HepG2 (cell line): Measurements from ENCODE around the gene UGGT1. TPM values are rescaled to one million over a fixed set of nuclear protein-coding genes. Genes with fewer than 3 reads are reported as not detected.

ENCODE experiments used
- ATAC-seq: fragments of 200-7000 bp; cut with Tn5 transposase; 3 replicates; pipeline ENCODE4 v1.9.1; 2020; ENCODE audit warnings: mild to moderate bottlenecking, moderate library complexity
- BruUV-seq: library from RNA; stranded (reverse); fragments of 400-500 nt; replicated peaks from 2 replicates; lab custom pipeline; 2021; lab: Mats Ljungman, UMichigan
- CTCF ChIA-PET: fragments of 300-600 bp; formaldehyde crosslinking; extraction: SDS; loops from one replicate; lab custom pipeline; 2021; ENCODE audit warnings: low total read pairs, inconsistent platforms, low intra/inter-chr PET ratio; lab: Yijun Ruan, JAX
- POLR2A ChIA-PET: fragments of 350-600 bp; sonication (Branson Sonifier 250); formaldehyde crosslinking; loops from one replicate; lab custom pipeline; 2020; ENCODE audit warnings: antibody characterized with exemption, inconsistent platforms; lab: Yijun Ruan, JAX
- DNase-seq: peaks from one replicate; pipeline ENCODE4 v3.0.0-alpha.2; 2015; ENCODE audit warnings: low spot score
- FAIRE-seq: peaks from 3 replicates; lab custom pipeline; 2011; peaks lifted over from hg19 to GRCh38; lab: Jason Lieb, UNC
- H2AFZ ChIP-seq: one replicate; pipeline ENCODE4 v1.6.1; 2011; ENCODE audit warnings: low read length, inconsistent platforms
- H3K27ac ChIP-seq: fragments of 300-600 bp; 3 replicates; pipeline ENCODE4 v1.8.0; 2011; ENCODE audit warnings: mixed run types, mild to moderate bottlenecking, mixed read lengths, low read length, inconsistent platforms; ENCODE audit not compliant: insufficient read depth; ENCODE audit errors: extremely low read length
- H3K27me3 ChIP-seq, 2 experiments: fragments of 200-600 bp in 1 of 2; 2 replicates in 1 of 2; 3 replicates in 1 of 2; pipeline versions ENCODE4 v1.6.0 to v1.8.0; 2011; ENCODE audit warnings: low read length in 2 of 2, mild to moderate bottlenecking in 2 of 2, moderate library complexity in 2 of 2, inconsistent platforms in 1 of 2; ENCODE audit not compliant: insufficient read depth in 2 of 2, control insufficient read depth in 1 of 2
- H3K36me3 ChIP-seq, 2 experiments: fragments of 200-600 bp in 1 of 2; replicated peaks in 1 of 2; 2 replicates in 1 of 2; 3 replicates in 1 of 2; pipeline versions ENCODE4 v1.5.1 to v1.8.0; 2011; ENCODE audit warnings: low read length in 2 of 2, inconsistent platforms in 1 of 2; ENCODE audit not compliant: insufficient read depth in 2 of 2, control insufficient read depth in 1 of 2
- H3K4me1 ChIP-seq: 2 replicates; pipeline ENCODE4 v1.5.1; 2012; ENCODE audit warnings: low read length, inconsistent platforms; ENCODE audit not compliant: insufficient read depth
- H3K4me2 ChIP-seq: 2 replicates; pipeline ENCODE4 v1.6.0; 2011; ENCODE audit warnings: low read depth, low read length, inconsistent platforms
- H3K4me3 ChIP-seq, 3 experiments: fragments of 200-600 bp in 1 of 3; sonication (generic), shearing (Covaris generic) in 1 of 3; replicated peaks in 1 of 3; 2 replicates each; pipeline ENCODE4 v1.5.1; 2011 to 2016; ENCODE audit warnings: low read length in 3 of 3, inconsistent platforms in 2 of 3, low read depth in 2 of 3, mild to moderate bottlenecking in 2 of 3, control low read depth in 1 of 3, mixed read lengths in 1 of 3; ENCODE audit not compliant: insufficient read depth in 1 of 3
- H3K79me2 ChIP-seq: one replicate; pipeline ENCODE4 v1.6.1; 2011; ENCODE audit warnings: low read length, inconsistent platforms; ENCODE audit not compliant: insufficient read depth
- H3K9ac ChIP-seq: 2 replicates; pipeline ENCODE4 v1.6.0; 2011; ENCODE audit warnings: mild to moderate bottlenecking, low read depth, low read length, inconsistent platforms; ENCODE audit not compliant: insufficient read depth
- H3K9me3 ChIP-seq: 2 replicates; pipeline ENCODE4 v1.5.1; 2012; ENCODE audit warnings: mild to moderate bottlenecking, low read length
- H4K20me1 ChIP-seq: 2 replicates; pipeline ENCODE4 v1.6.0; 2011; ENCODE audit warnings: inconsistent platforms, mild to moderate bottlenecking, low read length, moderate library complexity; ENCODE audit not compliant: insufficient read depth
- ARID2 ChIP-seq: sonication (generic); formaldehyde crosslinking; IDR thresholded peaks from 2 replicates; pipeline ENCODE4 v1.8.1; 2022; ENCODE audit warnings: mild to moderate bottlenecking, missing genetic modification reagents, borderline replicate concordance
- ASH2L ChIP-seq: fragments of 300-600, 200-600 bp; sonication (generic); IDR thresholded peaks from 2 replicates; pipeline ENCODE4 v1.7.0; 2017; ENCODE audit warnings: low read depth, mild to moderate bottlenecking, moderate library complexity, mixed read lengths, low read length; ENCODE audit not compliant: insufficient read length
- GABPA ChIP-seq, 2 experiments: IDR thresholded peaks; 2 replicates each; pipeline ENCODE4 v1.6.1; 2011 to 2016; ENCODE audit warnings: low read depth in 2 of 2, low read length in 1 of 2, missing biosample characterization in 1 of 2, missing genetic modification characterization in 1 of 2
- HOXA5 ChIP-seq: sonication (generic); formaldehyde crosslinking; IDR thresholded peaks from 2 replicates; pipeline ENCODE4 v1.4.0; 2020; ENCODE audit warnings: missing genetic modification reagents
- KAT7 ChIP-seq: IDR thresholded peaks from 2 replicates; pipeline ENCODE4 v1.6.1; 2018; ENCODE audit warnings: borderline replicate concordance, missing compliant biosample characterization
- NCOA1 ChIP-seq: sonication (generic); formaldehyde crosslinking; IDR thresholded peaks from 2 replicates; pipeline ENCODE4 v1.9.0; 2021; ENCODE audit warnings: missing genetic modification reagents
- ZNF142 ChIP-seq: sonication (generic); formaldehyde crosslinking; IDR thresholded peaks from 2 replicates; pipeline ENCODE4 v1.4.0; 2020; ENCODE audit warnings: missing genetic modification reagents
- ZNF441 ChIP-seq: sonication (generic); formaldehyde crosslinking; IDR thresholded peaks from 2 replicates; pipeline ENCODE4 v1.7.0; 2021; ENCODE audit warnings: missing genetic modification reagents, borderline replicate concordance
- WGBS: methylation state at CpG from one replicate; pipeline ENCODE4 v1.1.6; 2017; ENCODE audit warnings: low lambda C conversion rate; 5-methylcytosine and 5-hydroxymethylcytosine counted together
- in situ Hi-C: cut with HindIII; loops from 2 replicates; pipeline ENCODE4 v1.10.0; 2017; ENCODE audit warnings: low pct_unique_long_range_greater_than_20kb; ENCODE audit not compliant: extremely low pct_ligation_motif_present
- intact Hi-C: fragments of 100-400 bp; cut with micrococcal nuclease; formaldehyde crosslinking; loops from one replicate; pipeline ENCODE4 v1.10.0; 2022; ENCODE audit not compliant: unreplicated experiment
- polyA plus RNA-seq, 8 experiments: library from polyadenylated mRNA; depleted of rRNA in 3 of 8; stranded (reverse) in 7 of 8; unstranded in 1 of 8; fragments of >200 nt; fragmentation: Illumina TruSeq in 4 of 8; extraction: Trizol in 4 of 8; gene quantifications; 2 replicates each; pipeline versions ENCODE4 v1.2.1 to v1.2.3, GENCODE V29; 2011 to 2016; ENCODE audit warnings: low read depth in 4 of 8, missing spikeins in 1 of 8, mixed read lengths in 1 of 8; ENCODE audit not compliant: insufficient read depth in 1 of 8
- total RNA-seq, 5 experiments: library from RNA; depleted of rRNA; stranded (reverse); fragments of >200 nt; fragmentation: Illumina TruSeq; extraction: Trizol; gene quantifications; 2 replicates each; pipeline ENCODE4 v1.2.3, GENCODE V29; 2016; ENCODE audit warnings: low read depth in 1 of 5
- TF ChIP-seq, protein P1 (sequence below): sonication (generic); formaldehyde crosslinking; conservative IDR thresholded peaks from 2 replicates; pipeline ENCODE4 v1.5.0; 2020; ENCODE audit warnings: missing genetic modification reagents

The UGGT1 gene
- total and polyA plus RNA-seq, 2 of the 13 experiments (the other 11 are each of a cell fraction or from before 2014, with no cell fraction given): 35.8 to 83.2 TPM

GRCh38 chr2:128091726-128092080, 703 bp downstream of the UGGT1 start:
- in situ Hi-C loops: no loop called here
- peak; percentile 6 for ATAC-seq
- peaks cover 54% of the 10 kb centered on the region for H3K79me2 ChIP-seq

More at GRCh38 chr2:128091726-128092080, 703 bp downstream of the UGGT1 start:
- DNase-seq (no peak), FAIRE-seq (peak; percentile 49)
- TF ChIP-seq ARID2 (CRISPR knock-in tag) (0 out of 2 replicates have a peak, but pooled peaks have one; percentile 73), ZNF142 (no peak), HOXA5 (CRISPR knock-in tag) (0 out of 2 replicates have a peak, but pooled peaks have one; percentile 8), GABPA (IDR thresholded peaks at IDR 0.05; ENCODE audit: low read depth, low read length) (no peak), GABPA (CRISPR knock-in tag; IDR thresholded peaks at IDR 0.05; ENCODE audit: low read depth) (peak; percentile 43; the same call in 1 of the 2 replicates), NCOA1 (CRISPR knock-in tag) (0 out of 2 replicates have a peak, but pooled peaks have one; percentile 35), KAT7 (0 out of 2 replicates have a peak, but pooled peaks have one; percentile 1), ZNF441 (CRISPR knock-in tag) (0 out of 2 replicates have a peak, but pooled peaks have one; percentile 21), ASH2L (peak; percentile 1)
- TF ChIP-seq, protein P1, sequence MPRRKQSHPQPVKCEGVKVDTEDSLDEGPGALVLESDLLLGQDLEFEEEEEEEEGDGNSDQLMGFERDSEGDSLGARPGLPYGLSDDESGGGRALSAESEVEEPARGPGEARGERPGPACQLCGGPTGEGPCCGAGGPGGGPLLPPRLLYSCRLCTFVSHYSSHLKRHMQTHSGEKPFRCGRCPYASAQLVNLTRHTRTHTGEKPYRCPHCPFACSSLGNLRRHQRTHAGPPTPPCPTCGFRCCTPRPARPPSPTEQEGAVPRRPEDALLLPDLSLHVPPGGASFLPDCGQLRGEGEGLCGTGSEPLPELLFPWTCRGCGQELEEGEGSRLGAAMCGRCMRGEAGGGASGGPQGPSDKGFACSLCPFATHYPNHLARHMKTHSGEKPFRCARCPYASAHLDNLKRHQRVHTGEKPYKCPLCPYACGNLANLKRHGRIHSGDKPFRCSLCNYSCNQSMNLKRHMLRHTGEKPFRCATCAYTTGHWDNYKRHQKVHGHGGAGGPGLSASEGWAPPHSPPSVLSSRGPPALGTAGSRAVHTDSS (CRISPR knock-in tag): no peak
- H3K36me3 ChIP-seq: peaks cover 3 to 14% of the 10 kb centered on the region in 2 experiments
- under 1% methylated on average over 9 of the region's 9 CpGs for WGBS
- TSS peak; percentile 62 for BruUV-seq
- H3K4me3 ChIP-seq: peak overlapping the region; percentile 92 to 96 (median 93)
- H3K4me2 ChIP-seq: peak overlapping the region; percentile 89
- intact Hi-C loops: loop anchor here (1.0 to 5.0 kb wide), 3 partner anchors 64 to 141 kb away; no protein-coding TSS in a partner anchor
- ChIA-PET POLR2A (interaction anchor here (1.0 to 2.0 kb wide), 8 partner anchors 9 to 218 kb away, joined by 3 to 13 read pairs (median 6); partner anchors contain the start of gene SAP130), CTCF (no interaction called here)
- no peaks in the 10 kb centered on the region for H3K9me3 ChIP-seq
- H3K27ac ChIP-seq: peak overlapping the region; percentile 78
- no peaks in the 10 kb centered on the region for H4K20me1 ChIP-seq
- peak overlapping the region; percentile 92 for H3K9ac ChIP-seq
- no peaks in the 10 kb centered on the region; a peak in 1 of 5 replicates for H3K27me3 ChIP-seq
- no peak overlapping the region for H2AFZ ChIP-seq
- H3K4me1 ChIP-seq: peaks cover 49% of the 10 kb centered on the region
